PC-3 (cell line): ENCODE results near the gene ADK.

Source experiments
- EZH2 ChIP-seq: fragments of 300-600 bp; sonication (generic); IDR thresholded peaks from one replicate; pipeline ENCODE4 v1.6.1; 2017; ENCODE audit warnings: antibody characterized with exemption, mild to moderate bottlenecking, low read length; ENCODE audit not compliant: unreplicated experiment
- EZH2phosphoT487 ChIP-seq: fragments of 300-600 bp; sonication (generic); IDR thresholded peaks from 2 replicates; pipeline ENCODE4 v1.6.1; 2018; ENCODE audit warnings: mild to moderate bottlenecking, antibody characterized with exemption, low read length, borderline replicate concordance
- TF ChIP-seq, protein P1 (sequence below): fragments of 300-600 bp; sonication (generic); conservative IDR thresholded peaks from 2 replicates; pipeline ENCODE4 v1.5.1; 2017; ENCODE audit warnings: antibody characterized with exemption, low read depth, mild to moderate bottlenecking, low read length

- TF ChIP-seq, protein P1, sequence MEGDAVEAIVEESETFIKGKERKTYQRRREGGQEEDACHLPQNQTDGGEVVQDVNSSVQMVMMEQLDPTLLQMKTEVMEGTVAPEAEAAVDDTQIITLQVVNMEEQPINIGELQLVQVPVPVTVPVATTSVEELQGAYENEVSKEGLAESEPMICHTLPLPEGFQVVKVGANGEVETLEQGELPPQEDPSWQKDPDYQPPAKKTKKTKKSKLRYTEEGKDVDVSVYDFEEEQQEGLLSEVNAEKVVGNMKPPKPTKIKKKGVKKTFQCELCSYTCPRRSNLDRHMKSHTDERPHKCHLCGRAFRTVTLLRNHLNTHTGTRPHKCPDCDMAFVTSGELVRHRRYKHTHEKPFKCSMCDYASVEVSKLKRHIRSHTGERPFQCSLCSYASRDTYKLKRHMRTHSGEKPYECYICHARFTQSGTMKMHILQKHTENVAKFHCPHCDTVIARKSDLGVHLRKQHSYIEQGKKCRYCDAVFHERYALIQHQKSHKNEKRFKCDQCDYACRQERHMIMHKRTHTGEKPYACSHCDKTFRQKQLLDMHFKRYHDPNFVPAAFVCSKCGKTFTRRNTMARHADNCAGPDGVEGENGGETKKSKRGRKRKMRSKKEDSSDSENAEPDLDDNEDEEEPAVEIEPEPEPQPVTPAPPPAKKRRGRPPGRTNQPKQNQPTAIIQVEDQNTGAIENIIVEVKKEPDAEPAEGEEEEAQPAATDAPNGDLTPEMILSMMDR = no peak
- TF ChIP-seq EZH2 = no peak
- no peak for TF ChIP-seq EZH2phosphoT487
Measured at GRCh38 chr10:74343804-74344203, 192.8 kb downstream of the ADK start.
